GM18499 (cell line): ENCODE data around the gene TGM1.
A peak's percentile ranks its signal among the peaks of the same experiment; 100 is the strongest.
"Not testable (repeated sequence)": the region's sequence is repeated elsewhere in the genome, so short reads cannot be mapped to it uniquely, and the experiment has no call there.

Source experiments
- ATAC-seq: cut with Tn5 transposase; IDR thresholded peaks from one replicate; pipeline ENCODE4 v1.9.1; 2021; ENCODE audit warnings: moderate number of reproducible peaks; ENCODE audit not compliant: insufficient read depth, unreplicated experiment

Gene TGM1

DNA sequence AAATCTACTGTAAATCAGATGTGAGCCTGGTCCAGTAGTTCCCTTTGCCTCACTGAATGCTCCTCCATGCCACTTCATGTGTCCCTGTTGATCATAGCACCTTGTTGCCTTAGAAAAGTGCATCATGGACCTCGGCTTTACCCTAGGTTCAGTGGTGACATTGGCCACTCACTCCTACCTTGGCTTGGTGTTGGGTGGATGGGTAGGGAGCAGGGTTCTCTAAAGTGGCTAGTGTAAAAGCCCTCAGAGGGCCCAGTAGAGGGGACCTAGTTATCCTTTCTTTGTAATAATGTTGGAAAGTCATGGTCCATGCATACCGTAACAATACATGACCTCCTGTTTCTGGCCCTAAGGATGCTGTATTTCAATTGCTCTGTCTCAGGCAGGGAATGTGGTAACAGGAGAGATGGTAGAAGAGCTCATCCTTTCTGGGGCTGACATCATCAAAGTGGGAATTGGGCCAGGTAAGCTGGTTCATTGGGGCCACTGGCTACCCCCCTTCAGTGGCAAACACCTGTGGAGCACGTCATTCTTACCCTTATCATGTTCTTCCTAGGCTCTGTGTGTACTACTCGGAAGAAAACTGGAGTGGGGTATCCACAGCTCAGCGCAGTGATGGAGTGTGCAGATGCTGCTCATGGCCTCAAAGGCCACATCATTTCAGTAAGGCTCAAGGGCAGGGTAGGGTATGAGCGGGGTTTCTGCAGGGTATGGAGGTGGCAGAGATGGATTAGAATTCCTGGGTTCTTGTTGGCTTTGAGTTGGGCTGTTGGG is 26.1 kb downstream of the TGM1 start:
- ATAC-seq, result no peak

DNA sequence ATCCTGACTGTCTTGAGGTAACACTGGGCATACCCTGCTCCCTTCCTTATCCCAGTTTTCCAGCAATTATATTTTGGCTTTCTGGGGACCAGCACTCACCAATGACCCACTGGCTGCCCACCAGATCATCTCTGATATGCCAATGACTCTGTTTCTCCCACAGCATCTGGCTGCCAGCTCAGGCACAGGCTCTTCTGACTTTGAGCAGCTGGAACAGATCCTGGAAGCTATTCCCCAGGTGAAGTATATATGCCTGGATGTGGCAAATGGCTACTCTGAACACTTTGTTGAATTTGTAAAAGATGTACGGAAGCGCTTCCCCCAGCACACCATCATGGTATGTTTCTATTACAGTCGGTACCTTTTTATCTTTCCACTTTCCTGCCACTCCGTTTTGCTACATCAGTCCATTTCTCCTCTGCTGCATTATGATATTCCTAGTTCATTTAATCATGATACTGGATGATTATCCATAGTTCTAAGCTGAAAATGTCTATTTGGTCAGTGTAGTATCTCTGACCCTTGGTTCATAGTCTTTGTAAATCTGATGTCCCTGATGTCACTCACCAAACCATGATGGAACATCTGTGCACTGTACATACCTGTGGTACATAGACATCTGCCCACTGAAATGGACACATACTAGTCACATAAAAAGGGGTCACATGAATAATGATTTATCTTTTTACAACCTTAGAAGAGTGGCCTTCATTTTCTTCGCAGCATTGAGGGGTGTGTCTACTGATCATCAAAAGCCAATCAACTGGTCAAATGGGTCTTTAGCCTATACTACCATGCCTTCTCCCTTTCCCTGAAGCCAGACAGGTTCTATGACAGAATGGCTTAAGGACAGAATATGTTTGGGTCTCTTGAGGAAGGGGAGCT is 26.9 kb downstream of the TGM1 start:
- no peak for ATAC-seq

DNA sequence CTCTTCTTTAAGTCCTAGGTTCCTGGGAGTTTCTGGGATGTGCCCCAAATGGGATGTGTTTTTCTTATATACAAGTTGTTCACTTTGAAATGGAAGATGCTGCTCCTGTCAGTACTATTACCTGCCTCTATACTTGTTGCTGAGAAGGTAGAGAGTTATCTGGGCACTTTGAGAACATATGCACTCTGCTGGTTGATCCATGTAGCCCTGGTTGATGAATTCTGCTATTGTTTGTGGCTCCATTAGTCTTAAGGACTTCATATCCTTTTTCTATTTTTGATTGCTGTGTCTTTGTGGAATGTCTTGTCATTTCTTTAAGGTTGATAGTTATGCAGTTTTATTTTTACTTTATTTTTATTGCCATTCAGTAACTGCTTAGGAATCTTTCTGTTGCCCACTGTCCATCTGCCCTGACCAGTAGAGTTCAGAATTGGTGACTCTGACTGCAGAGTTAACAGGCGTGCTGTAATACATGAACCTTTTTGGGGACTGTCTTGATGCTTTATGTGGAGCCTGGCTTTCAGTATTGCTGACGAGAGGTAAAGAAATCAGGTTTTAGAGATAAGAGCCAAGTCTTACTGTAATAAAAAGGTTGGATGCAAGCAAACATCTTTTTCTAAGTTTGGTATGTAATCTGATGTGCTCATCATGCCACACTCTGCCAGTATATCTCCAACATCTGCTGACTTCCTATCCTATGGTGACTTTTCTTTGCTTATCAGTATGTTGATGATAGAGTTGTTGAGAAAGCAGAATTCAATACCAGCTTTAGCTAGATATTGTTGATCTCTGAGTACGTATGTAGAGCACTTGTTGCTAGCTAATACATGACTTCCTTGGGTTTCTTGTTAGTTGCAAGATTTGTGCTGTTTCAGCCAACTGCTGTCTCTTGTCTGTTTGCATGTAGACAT is 28.6 kb downstream of the TGM1 start:
- no peak for ATAC-seq

DNA sequence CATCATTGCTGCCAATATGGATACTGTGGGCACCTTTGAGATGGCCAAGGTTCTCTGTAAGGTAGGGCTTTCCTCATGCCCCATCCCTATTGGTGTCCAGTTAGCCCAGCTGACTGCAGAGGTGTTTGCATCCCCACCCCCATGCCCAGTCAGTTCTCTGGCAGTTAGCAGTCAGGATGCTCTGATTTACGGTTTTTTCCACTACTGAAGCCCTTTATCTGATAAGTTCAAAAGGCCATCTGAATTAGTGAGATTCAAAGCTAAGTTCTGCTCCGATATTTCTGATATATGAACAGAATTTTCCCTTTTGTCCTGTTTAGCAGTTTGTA is 29.5 kb downstream of the TGM1 start:
- no peak for ATAC-seq

DNA sequence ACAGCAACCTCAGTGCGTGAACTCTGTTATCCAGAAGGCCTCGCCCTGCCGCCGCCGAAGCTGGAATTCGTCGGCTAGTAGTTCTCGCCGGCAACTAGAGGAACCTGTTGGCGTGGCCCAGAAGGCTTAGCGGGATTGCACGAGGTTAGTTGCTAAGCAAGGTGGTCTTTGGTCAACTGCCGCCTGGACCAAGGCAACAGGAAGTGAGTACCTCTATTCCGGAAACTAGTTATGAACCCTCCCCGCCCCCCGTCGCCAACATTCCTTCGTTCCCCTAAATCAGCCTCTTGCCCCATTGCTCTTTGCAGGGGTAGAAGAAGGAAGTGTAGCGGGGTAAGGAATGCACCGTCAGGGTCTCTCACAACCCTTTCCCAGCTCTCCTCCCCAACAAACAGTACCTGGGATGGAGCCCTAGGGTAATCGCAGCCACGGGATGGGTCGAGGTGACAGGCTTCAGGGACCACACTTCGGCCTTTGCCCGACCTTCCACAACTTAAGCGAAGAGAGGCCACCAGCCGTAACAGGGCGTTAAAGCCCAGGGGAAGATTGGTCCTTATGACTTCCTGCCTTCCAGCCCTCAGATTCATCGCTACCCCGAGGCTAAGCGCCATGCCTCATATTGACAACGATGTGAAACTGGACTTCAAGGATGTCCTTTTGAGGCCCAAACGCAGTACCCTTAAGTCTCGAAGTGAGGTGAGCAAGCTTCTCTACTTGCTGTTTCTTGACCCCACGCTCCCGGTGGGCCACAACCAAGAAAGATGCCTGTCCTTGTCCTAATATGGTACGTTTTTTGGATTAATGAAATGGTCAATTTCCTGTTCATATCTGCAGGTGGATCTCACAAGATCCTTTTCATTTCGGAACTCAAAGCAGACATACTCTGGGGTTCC is 30.1 kb downstream of the TGM1 start, which contains the start of gene GMPR2:
TSS of gene GMPR2 (plus strand) at position 285 of the 893 bp plus-strand sequence. CDS start at position 610, 325 bp downstream.
- ATAC-seq, result peak; percentile 17

DNA sequence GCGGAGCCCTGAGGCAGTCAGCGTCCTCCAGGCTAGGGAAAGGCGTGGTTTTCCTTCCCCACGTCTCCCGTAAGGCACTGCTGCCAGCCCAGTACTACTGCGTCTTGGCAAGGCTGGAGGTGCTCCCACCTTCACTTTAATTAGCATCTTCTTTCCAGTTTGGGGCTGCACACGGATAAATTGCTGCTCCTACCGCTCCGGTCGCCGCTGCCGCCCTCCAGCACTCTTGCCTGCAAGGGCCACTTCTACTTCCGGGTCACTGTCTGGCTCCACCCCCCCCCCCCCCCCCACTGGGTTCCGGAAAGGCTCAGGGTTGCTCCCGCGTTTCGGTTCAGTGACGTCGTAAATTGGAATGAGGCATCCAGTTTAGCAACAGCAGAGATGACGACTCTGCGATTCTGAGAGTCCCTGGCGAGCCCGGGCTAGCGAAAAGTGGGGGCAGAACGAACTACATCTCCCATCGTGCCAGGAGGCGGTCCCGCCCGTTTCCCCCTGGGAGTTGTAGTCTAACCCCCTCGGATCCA is 30.8 kb downstream of the TGM1 start, which contains the start of gene NEDD8:
TSS of gene NEDD8 (minus strand) at position 247 of the 524 bp plus-strand sequence. CDS start at position 147, 100 bp downstream.
- peak; percentile 54 for ATAC-seq

DNA sequence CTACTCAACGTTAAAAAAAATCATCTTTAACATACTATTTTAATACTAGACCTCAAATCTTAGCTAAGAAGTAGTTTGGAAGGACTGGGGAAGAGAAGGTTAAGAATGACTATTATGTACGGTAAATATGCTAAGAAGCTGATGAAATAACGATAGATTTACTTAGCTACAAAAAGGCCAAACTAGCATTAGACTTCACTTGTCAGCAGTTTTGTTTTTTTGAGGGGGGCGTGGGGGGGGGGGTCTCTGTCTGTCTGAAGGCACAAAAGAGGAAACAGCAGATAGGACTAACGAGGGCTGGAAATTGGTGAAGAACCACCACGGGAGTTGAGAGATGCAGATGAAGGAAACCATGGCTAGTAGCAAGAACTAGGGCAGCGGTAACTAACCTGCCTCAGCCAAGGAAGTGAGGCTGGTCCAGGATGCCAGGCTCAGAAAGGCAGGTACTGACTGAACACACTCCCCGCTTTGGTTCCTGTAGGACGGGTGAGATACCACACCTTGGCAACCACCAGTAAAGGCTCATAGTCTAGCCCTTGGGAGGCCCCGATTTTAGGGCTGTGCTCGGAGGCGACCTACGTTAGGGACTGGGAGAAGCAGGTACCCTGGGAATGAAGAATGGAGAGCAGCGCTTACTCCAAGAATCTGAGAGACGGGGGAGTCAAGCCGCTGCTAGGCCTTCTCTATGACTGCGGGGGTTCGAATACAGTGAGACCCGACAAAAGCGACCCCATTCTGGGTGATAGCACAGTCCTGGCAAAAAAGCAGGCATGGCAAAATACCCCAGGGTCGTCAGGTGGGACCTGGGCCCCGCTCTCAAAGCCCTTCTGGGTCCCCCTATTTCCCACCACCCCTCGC is 31.5 kb downstream of the TGM1 start:
- no peak for ATAC-seq

DNA sequence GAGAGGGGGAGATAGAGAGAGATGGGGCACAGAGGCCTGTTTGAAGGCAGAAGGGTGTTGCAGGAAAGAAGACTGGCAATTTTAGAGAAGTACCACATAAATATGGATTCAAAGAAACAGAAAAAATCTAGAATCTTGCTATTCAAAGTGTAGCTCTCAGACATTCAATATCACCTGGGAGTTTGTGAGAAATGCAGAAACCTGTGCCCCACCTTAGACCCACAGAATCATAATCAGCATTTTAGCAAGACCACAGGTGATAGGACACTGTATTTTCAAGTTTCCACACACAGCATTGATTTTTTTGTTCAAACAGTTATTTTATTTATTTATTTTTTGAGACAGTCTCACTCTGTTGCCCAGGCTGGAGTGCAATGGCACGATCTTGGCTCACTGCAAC is 34.1 kb downstream of the TGM1 start:
- no peak for ATAC-seq

DNA sequence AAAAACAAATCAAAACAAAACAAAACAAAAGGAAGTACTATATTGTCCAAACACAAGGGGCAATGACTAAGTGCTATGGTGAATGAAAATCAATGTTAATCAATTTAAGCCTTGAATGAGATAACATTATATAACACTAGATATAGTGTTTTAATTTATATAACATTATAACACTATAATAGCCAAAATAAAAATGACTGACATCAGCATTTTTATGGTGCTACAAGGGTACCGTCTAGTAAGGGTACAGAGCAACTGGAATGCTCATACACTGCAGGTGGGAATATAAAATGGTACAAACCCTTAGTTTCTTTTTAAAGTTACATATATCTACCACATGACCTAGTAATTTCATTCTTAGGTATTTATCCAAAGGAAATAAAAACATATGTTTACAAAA is 36.5 kb downstream of the TGM1 start:
- ATAC-seq, result no peak

DNA sequence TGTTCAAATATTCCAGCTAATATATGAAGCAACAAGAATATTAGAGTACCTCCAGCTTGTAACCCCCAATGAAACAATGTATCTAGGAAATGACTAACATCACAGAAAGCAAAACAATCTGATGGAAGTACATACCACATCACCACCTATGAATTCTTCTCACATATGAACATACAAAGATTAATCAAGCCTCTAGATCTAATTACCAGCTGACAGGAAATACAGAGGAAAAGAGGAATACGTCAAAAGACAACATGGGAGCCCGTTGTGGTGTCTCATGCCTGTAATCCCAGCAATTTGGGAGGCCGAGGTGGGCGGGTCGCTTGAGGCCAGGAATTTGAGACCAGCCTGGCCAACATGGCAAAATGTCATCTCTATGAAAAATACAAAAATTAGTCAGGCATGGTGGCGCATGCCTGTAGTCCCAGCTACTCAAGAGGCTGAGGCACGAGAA is 38.3 kb downstream of the TGM1 start:
- ATAC-seq, result no peak

DNA sequence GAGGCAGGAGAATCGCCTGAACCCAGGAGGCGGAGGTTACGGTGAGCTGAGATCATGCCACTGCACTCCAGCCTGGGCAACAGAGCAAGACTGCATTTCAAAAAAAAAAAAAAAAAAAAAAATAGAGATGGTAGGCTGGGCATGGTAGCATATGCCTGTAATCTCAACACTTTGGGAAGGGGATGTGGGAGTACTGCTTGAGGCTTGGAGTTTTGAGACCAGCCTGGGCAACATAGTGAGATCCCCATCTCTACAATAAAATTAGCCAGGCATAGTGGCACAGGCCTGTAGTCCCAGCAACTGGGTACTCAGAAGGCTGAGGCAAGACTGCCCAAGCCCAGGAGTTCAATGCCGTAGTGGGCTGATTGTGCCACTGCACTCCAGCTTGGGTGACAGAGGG is 40.0 kb downstream of the TGM1 start:
- not testable (repeated sequence) for ATAC-seq

DNA sequence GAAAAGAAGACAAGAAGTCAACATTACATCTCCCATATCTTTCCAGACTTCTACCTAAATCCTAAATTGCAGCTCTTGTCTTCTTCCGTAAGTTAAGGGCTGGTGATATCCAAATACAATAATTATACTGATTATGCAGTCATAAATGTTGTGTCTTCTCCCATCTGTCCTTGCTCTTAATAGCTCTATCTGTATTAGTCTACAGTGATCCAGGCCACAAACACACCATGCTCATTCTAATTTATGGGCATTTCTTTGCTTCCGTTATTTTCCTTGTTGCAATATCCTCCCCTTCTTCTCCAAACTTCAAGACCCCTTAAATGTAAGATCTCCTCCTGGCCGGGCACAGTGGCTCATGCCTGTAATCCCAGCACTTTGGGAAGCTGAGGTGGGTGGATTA is 43.5 kb downstream of the TGM1 start:
- no peak for ATAC-seq

DNA sequence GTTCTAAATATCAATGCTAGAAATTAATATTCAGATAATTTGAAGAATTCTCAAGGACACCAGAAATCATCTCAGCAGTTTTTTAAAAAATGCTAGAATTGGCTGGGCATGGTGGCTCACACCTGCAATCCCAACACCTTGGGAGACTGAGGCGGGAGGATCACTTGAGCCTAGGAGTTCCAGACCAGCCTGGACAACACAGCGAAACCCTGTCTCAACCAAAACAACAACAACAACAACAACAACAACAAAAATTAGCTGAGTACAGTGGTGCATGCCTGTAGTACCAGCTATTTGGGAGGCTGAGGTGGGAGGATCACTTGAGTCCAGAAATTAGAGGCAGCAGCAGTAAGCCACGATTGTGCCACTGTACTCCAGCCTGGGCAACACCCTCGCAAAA is 43.9 kb downstream of the TGM1 start:
- no peak for ATAC-seq

DNA sequence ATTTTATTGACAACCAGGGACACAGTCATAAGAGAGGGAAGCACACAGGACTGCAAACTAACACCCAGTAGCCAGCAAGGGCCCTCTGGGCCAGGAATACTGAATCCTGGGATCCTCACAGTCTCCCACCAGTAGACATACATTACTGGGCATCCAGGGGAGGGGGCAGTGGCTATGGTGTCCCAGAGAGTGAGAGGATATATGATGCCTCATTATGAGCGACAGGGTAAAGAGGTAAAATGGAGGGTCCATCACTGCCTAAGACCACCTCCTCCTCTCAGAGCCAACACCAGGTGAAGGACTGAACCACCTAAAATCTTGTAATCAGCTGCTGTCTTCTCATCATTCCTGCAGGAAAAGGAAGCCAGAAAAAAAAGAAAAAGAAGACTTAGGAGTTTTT is 46.1 kb downstream of the TGM1 start:
- ATAC-seq, result not testable (repeated sequence)

DNA sequence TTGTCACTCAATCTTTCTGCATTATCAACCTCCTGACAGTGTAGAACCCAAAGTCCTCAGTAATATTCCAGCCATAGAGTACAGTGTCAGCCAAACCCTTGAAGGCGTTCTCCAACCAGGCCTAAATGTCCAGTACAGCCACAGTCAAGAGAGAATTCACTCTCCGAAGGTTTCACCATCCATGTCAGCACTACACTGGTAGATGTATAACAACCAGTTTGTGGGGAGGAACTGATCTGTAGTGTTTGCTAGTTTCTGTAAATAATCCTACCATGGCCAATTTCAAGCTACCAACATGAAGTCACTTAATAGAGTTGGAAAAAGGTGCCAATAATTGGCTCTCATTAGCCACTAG is 46.7 kb downstream of the TGM1 start:
- no peak for ATAC-seq

DNA sequence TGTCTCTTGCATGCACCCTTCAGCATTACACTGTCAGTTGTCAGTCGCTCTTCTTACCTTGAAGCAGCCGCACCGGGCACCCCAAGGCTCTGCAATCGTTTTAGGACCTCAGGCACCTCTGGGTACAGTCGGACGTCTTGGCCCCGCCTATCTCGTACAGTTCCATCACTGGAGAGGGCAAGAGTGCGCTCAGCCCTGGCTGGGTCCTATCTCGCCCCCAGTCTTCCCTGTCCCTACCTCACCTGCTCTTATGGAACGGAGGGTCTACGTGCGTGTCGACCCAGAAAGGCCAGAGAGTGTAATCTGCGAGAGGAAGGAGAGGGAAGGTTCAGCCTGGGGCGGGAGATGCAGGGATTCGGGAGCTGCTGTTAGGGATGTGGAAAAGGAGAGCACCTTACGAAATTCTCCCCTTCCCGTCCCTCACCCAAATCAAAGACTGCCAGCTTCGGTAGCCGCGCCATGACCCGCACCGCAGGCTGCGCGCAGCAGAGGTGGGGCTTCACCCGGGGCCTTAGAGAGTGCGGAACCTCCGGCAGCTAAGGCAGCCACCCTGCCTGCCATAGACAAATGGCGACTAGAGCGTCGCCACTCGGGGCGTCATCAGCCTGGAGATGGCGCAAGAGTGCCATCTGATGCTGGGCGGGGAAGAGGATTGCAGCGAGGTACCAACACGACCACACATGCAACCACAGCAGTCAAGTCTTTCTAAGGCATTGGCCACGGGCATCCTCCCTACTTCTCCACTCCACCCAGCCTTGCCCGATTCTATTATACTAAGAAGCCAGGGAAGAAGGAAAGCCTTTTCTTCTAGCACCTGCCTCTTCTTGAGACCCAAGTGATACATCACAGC is 47.3 kb downstream of the TGM1 start, which contains the start of gene MDP1:
TSS of gene MDP1 (minus strand) at position 572 of the 850 bp plus-strand sequence. CDS start at position 461, 111 bp downstream.
- ATAC-seq, result peak; percentile 32
